Right forelimb (tissue), 1 donor: ENCODE data around the gene CD40LG.

Experiments
- DNase-seq: peaks from one replicate; pipeline ENCODE4 v3.0.0-alpha.2; 2018

The CD40LG gene

DNA sequence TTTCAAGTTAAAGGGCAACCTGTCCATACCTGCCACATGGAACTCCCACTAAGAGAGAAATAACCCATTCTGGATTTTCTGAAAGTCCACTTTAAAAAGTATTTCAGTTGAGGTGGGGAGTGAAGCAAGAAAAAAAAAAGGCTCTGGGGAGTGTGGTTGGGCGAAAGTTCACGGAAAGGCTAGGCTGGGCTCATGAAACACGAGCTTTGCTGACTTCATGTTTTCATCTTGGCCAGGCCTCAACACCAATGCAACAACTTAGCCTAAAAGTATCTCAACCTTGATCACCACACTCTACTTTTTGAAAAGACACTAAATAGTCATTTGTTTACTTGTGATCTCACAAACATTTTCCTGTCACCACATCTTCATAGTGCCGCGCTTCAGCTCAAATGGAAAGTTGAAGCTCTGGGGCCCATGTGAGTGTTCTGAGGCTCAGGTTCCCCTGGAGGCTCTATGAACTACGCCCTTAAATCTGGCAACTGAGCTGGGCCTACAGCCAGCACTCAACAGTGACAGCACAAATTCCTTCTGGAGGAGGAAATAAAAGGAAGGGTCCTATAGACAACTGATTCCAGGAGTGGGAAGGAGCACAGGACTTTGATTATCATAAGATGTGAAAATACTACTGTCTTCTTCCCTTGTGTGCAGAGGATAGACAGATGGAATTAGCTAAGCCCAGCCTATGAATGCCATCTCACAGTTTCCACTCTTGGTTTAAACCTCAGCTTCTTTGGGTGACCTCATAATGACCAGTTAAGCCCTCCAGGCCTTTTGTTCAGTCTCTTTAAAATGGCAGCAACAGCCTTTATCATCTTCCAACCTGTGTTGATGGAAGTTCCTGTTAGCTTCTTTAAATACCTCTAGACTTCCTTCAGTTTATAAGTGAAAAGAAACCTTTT, 5.1 kb downstream of the CD40LG start:
- DNase-seq = no peak

DNA sequence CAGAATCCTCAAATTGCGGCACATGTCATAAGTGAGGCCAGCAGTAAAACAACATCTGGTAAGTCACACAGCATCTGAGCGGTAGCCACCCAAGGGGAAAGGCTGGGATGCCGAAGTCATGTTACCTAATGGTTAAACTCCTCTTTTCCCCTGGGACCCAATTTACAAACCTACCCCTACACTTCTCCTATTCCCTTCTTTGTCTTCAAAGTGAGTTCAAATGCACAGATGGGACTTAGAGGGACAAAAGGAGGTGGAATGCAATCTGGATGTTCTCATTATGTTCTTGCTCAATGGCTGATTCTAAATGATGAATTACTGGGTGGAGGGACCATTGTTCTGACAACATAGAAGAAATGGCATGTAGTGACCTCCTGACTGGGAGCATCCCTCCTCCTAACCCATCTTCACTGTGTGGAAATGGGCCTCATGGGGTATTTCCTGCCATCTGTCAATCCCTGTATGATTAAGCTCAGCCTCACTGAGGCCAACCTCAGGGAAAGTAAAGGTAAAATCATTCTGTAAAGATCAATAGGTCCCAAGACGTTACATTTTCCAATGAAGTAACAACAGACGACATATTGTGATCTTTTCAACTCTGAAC, 8.5 kb downstream of the CD40LG start:
- DNase-seq = no peak

DNA sequence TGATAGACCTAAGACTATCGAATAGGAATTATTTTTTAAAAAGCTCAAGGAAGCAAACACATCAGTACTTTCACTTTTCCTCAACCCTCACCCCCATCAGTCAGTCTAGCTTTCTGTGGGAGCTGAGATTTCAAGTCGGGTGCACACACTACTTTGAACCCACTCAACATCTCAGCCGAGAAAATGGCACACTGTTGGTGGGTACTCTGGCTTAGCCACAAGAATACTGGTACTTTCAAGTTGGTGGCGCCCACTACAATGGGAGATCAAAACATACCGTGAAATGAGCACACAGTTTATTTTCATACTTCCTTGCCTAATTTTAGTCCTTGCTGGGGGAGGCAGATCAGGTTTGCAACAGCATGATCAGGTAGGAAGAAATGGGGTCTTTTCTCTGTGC, 10.2 kb downstream of the CD40LG start:
- no peak for DNase-seq

DNA sequence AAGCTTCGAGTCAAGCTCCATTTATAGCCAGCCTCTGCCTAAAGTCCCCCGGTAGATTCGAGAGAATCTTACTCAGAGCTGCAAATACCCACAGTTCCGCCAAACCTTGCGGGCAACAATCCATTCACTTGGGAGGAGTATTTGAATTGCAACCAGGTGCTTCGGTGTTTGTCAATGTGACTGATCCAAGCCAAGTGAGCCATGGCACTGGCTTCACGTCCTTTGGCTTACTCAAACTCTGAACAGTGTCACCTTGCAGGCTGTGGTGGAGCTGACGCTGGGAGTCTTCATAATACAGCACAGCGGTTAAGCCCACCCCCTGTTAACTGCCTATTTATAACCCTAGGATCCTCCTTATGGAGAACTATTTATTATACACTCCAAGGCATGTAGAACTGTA, 11.2 kb downstream of the CD40LG start:
- no peak for DNase-seq

DNA sequence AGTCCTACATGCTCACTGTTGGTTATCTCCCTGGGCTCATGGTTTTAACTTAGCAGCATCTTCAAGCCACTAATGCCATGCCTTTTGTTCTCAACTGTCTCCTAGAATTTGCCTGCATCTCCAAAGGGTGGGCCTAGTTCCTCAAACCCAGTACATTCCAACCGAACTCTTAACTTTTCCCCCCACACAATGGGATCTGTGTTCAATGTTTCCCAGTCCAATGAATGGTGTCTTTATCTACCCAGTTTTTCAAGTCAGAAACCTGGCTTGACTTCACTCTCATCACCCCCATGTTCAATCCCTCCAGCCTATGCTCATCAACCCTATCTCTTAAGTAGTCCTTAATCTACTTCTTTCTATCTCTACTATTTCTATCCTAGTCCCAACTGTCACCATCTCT, 12.9 kb downstream of the CD40LG start:
- DNase-seq = no peak

DNA sequence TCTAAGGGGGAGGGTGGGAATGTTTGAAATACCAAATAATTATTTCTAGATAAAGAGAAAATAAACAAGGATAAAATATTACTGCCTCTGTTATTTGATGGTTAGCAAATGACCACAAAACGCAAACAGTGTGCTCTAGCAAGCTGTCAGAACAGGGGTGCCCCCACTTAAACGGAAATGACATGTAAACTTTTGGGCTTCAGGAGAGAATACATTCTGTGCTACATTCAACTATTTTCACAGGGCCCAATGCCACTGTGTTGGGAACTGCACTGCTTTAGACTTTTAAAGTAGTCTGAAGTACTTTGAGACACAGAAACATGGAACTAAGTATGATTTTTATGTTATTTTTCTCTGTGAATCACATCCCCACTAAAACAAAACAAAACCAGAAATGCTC, 14.1 kb downstream of the CD40LG start:
- no peak for DNase-seq

DNA sequence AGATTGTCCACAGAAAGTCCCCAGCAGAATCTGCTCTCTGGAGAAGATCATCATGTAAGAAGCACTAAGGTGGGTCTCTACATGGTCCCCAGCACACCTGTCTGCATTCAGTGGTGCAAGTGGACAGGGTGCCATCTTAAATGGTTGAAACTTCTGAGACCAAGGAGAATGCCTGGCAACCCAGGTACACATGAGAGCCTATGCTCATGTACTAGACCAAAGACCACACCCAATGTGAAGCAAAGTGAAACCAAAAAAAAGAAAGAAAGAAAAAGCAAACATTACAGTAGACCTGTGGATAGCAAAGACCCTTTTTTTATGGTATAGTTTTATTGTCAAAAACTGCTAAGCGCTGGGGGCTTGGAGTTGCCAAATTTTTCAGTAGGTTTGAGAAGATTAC, 15.0 kb downstream of the CD40LG start:
- DNase-seq = no peak

DNA sequence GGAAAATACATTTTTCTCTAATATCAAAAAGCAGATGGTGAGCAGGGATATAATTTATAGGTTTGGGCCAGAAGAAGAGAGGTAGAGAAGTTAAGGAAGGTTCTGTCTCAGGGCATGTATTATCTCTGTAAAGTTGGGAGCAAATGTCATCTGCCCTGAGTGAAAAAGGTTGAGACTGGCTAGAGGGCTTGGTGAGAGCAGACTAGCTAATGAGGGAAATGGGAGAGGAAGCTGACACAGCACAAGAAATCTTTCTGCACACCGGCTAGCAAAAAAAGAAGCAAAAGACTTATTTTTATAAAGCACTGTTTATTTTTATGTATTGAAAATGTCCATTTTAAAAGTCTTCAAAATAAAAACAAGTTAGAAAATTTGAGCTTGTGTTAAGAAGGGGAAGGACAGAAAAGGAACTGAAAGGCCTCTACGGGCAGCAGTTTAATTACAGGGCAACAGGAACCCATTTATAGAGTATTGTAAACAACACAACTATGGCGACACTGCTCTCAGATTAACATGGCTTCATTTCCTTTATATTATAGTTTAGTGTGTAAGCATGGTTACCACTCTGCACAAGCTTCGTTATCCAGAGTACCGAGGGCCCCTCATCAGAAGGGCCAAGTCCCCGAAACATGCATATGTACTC, 17.4 kb downstream of the CD40LG start:
- no peak for DNase-seq

DNA sequence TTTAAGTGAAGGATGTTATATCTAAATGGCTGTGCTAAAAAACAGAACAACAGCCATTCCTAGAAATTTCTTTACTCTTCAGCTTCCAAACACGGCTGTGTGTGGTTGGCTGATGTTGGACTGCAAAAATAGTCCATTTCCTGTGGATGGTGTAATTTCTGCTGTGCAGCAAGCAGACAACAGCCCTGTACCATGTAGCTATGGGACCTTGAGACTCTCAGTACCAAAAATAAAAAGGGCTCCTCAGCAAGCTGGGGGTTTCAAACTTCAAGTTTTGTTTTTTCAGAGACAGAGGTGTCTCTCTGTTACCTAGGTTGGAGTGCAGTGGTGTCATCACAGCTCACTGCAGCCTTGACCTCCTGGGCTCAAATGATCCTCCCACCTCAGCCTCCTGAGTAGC, 18.1 kb downstream of the CD40LG start:
- DNase-seq = no peak

DNA sequence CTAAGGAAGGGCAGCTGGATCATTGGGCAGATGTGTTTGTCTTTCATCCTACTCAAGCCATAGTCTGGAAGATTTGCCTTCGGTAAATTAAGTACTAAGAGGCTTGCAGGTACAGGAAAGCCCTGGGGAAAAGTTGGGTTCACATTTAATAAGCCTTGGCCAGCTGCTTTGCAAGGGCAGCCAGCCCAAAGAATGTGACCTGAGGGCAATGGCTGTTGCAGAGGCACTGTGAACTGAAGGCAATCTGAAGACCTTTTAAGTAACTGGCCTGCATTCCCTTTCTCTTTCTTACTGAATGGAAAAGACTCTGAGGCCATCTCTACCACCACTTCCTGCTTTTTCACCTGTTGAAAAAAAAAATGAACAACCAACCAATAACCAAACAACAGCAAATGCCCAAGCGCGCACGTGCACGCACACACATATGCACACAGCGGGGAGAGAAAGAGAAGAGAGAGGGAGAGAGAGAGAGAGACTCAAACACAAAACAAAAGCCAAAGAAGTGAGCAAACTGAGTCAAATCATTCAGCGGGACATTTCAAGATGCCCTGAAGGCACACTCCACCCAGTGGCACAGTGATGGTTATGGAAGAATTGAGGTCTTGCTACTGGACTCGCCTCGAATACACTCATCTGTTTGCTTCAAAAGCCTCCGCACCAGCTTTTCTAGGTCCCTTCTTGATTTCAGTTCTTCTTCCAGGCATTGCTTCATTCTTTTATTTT, 19.6 kb downstream of the CD40LG start:
- no peak for DNase-seq

DNA sequence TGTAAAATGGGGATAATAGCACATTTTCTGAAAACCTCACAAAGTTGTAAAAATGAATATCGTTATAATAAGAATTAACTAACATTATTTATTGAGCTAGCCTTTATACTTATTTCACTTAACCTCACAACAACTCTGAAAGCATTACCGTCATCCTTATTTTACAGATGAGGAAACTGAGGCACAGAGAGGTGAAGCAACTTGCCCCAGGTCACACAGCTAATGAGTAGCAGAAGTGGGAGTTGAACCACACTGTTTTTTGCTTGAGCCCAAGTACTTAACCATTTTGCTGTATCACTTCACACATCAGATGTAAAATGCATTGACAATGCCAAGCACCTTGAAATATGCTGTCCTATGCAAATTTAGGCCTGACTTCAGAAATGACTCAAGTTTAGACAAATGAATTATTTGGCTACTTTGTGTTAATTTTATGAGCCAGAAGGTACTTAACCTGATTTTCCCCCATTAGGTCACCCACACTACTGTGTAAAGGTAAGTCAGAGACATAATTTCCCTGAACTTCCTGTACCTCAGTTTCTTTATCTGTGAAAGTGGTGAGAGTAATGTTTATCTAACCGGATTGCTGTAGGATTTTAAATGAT, 23.1 kb downstream of the CD40LG start:
- no peak for DNase-seq

DNA sequence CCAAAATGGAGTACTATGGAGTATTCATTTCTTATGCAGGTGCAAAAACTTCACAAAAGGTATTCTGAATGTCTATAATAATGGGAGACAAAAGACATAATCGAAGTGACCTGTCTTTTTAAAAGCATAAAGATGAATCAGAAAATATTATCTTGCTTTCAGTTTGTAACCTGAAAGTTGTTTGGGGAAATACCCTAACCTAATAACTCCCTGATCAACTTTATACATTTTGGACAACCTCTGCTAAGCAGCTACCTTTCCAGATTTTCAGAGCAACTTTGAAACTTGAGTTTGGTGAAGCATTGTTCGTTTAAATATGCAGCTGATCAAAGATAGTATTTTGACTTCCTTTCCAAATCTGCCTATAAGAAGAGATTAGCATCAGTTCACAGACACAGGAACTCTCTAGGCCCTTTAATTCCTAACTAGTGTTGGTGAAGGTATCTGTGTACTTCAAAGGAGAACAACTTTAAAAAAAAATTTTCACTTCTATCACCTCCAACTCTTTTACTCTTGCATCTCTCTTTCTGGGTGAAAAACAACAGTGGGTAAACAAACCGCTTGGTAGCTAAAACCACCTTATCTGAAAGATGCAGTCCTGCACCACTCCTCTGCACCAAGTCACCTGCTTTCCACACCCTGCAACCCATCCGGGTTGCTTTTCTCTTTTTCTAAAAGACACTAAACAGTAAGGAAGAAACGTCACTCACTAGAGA, 26.5 kb downstream of the CD40LG start:
- no peak for DNase-seq

DNA sequence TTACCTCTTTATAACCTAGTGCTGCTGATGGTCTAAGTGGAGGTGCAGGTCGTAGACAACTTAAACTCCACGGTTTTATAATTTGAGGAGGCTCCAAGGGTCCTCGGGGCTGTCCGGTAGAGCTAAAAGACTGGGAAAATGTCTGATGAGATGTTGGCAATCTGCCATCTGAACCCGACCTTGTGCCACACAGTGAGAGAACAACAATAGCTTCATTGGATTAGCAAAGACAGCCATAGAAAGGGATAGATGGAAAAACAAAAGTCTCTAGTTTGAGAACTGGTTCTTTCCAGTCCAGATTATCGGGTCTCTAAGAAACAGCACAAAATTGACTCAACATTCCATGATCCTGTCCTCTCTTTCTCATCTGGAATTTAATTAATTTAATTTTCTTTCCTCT, 31.6 kb downstream of the CD40LG start:
- DNase-seq = no peak

DNA sequence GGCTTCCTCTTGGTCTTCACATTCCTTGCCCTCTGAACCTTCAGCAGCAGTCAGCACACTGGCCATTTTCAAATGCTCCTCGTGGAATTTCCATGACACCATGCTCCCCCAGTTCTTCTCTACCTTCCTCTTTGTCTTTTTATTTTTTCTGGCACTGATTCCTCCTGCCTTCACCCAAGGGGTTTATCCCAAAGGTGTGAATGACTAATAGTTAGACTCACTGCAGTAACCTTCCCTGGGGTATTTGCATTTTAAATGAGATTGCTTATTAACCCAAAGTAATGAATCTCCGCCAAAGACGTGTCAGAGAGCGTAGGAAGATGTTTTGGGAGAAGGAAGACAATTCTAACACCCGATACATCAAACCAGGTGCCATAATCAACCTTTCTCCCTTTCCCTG, 36.2 kb downstream of the CD40LG start:
- DNase-seq = no peak

DNA sequence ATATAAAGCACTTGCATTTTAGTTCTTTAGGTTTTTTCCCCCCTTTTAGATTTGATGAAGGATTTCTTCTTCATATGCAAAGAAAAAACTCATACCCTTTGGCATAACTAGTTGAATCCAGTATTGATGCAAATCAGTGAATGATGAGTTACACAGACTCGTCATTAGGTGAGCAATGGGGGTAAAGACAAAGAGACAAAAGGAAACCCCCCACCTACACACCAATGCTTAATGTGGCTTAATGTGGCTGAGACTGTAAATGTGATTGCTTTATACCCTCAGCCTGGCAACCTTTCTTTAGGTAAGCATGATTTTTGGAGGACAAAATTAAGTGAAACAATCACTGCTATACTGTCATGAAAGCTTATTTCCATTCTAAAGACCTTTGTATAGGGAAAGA, 39.5 kb downstream of the CD40LG start:
- no peak for DNase-seq

DNA sequence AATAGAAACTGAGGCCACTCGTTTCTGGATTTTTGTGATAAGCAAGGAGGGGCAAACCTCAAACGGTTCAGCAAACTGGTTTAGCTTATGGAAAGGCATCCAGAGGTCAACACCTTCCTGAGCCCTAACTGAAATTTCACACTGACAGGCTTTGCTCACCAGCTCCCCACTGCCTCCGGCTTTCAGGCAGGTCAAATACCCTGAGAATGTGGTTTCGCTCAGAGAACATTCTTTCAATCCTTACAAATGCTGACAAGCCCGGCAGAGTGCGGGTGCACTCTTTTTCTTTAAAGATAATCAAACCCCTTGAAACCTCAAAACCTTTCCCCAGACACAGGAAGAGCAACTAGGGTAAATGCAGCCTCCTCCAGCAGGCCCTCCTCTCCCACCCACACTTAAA, 41.5 kb downstream of the CD40LG start:
- DNase-seq = no peak

DNA sequence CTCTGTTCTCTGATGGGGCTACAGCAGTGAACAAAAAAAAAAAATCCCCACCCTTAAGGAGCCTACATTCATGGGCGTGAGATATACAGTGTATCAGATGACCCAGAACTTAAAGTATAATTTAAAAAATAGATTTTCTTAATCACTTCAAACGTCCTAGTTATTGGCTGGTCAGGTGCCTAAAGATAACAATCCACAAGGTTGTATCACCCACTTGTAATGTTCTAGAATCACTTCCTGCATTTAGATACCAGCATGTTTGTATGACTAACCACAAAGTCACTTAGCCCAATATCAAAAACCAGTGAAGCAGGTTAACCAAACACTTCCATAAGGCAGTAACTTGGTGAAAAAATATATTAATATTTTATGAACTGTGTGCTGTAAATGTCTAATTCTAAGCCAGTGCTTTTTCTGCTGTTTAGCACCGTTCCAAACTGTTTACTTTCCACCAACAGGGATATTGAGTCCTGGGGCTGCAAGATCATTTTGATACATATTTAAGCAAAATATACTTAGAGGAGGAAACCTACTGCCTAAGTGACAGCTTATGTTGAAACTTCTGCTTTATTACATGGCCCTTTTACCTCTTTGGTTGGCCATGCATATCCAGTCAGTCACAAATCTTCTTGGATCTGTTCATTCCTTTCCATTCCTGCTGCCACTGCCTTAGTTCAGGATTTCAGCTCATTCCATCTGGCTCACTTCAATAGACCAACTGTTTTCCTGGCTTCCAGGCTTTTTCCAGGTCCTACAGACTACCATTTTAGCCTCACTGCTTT, 43.3 kb downstream of the CD40LG start:
- DNase-seq = no peak

DNA sequence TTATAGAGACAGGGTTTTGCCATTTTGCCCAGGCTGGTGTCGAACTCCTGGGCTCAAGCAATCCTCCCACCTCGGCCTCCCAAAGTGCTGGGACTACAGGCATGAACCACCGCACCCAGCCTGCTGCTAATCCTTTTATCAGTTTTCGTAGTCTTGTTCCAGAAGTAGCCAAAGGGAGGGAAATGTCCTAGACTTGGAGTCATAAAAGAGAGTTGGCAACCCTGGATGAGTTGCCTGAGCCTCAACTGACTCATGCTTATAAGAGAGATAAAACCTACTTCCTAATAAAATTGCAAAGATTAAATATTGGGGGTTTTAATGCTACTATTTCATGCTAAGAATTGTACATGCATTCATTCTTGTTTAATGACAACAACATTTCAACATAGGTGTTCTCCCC, 44.3 kb downstream of the CD40LG start:
- no peak for DNase-seq

DNA sequence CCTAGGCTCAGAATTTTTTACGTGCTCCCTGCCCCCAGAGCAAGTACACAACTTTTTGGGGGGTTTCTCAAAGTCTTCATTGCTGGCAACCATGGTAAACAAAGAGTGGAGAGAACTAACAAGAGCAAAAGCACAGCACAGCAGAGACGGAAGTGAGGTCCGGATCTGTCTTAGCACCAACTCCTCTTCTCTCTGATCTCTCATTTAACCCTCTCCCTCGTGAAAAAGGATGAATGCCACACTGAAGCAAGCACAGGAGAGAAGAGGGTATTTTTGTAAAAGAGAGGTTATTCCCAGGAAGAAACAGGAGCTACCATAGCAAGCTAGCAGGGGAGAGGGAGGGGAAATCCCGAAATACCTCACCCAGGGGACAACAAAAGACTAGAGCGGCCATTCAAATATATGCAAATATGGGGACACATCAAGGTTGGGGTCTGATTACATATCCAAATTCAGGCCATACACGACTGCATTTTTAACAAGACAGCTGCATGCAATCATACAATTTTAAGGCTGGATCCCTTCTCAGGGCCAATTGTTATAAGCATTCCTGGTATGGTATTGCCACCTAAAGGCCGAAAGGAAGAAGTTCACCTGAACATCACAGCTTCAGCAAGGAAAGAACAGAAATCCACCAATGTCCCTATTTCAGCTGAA, 46.6 kb downstream of the CD40LG start:
- peak; percentile 41 for DNase-seq

DNA sequence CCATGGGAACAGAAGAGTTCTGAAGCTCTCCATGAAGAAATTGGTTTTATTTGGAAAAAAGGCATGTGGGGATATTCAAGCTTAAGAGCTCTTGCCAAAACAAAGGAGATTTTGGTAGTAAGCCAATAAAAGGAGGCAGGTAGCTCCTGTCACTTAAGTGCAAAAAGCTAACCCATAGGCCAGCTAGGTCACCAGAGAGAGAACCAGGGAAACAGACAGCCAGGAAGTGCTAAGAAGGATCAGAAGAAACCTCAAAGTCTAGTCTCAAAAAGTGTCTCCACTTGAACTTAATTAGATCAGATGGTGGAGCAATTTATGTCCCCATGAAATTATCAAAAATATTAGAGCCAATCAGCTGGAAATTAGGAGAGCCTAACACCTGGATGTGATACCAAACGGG, 49.2 kb downstream of the CD40LG start:
- DNase-seq = no peak

DNA sequence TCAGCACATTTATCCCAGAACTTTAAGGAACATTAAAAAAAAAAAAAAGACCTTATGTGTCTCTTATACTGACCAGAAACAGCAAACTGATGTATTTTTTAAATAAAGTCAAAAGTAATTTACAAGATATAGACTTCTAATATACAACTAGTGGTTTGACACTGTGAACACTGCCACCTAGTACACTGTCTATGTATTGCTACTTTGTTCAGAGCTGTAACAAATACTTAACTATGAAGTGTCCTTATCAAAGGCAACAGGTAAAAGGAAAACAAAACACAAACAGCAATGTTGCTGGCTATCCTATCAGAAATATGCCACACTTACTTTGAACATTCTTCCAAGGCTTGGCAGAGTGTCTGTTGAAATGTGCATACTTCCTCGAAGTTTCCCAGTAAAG, 60.4 kb downstream of the CD40LG start:
- no peak for DNase-seq
